ENCODE results near the gene NOMO2.
"Not testable (repeated sequence)": the region's sequence is repeated elsewhere in the genome, so short reads cannot be mapped to it uniquely, and the experiment has no call there.

GRCh38 chr16:18530329-18530728, 31.6 kb downstream of the NOMO2 start:
- TF ChIP-seq, protein P1, sequence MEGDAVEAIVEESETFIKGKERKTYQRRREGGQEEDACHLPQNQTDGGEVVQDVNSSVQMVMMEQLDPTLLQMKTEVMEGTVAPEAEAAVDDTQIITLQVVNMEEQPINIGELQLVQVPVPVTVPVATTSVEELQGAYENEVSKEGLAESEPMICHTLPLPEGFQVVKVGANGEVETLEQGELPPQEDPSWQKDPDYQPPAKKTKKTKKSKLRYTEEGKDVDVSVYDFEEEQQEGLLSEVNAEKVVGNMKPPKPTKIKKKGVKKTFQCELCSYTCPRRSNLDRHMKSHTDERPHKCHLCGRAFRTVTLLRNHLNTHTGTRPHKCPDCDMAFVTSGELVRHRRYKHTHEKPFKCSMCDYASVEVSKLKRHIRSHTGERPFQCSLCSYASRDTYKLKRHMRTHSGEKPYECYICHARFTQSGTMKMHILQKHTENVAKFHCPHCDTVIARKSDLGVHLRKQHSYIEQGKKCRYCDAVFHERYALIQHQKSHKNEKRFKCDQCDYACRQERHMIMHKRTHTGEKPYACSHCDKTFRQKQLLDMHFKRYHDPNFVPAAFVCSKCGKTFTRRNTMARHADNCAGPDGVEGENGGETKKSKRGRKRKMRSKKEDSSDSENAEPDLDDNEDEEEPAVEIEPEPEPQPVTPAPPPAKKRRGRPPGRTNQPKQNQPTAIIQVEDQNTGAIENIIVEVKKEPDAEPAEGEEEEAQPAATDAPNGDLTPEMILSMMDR (IDR thresholded peaks at IDR 0.05) = not testable (repeated sequence)
- not testable (repeated sequence) for TF ChIP-seq POLR2A, POLR2AphosphoS5 (IDR thresholded peaks at IDR 0.05)
